Smooth muscle cell (in vitro differentiated cells): ENCODE measurements around the gene TSHZ2. TPM values are rescaled to one million over a fixed set of nuclear protein-coding genes. Genes with fewer than 3 reads are reported as not detected.

Experiments
- DNase-seq: peaks from one replicate; lab custom pipeline; 2025; ENCODE audit not compliant: unreplicated experiment; lab: John Stamatoyannopoulos, UW
- H2AFZ ChIP-seq: fragments of 200-600 bp; sonication (generic); 2 replicates; pipeline ENCODE4 v1.6.0; 2016; ENCODE audit warnings: antibody characterized with exemption, low read depth, mild to moderate bottlenecking
- H3F3A ChIP-seq: fragments of 200-600 bp; sonication (generic); 2 replicates; pipeline ENCODE4 v1.6.0; 2017; ENCODE audit warnings: antibody characterized with exemption, low read depth
- H3K27ac ChIP-seq: fragments of 200-600 bp; sonication (generic); 2 replicates; pipeline ENCODE4 v1.5.1; 2016; ENCODE audit warnings: low read depth, mild to moderate bottlenecking
- H3K27me3 ChIP-seq: fragments of 200-600 bp; sonication (generic); 2 replicates; pipeline ENCODE4 v1.6.1; 2016; ENCODE audit warnings: low read depth, mild to moderate bottlenecking
- H3K36me3 ChIP-seq: fragments of 200-600 bp; sonication (generic); 2 replicates; pipeline ENCODE4 v1.5.1; 2016; ENCODE audit warnings: low read depth
- H3K4me1 ChIP-seq: fragments of 200-600 bp; sonication (generic); 2 replicates; pipeline ENCODE4 v1.5.1; 2016; ENCODE audit warnings: low read depth
- H3K4me2 ChIP-seq: fragments of 200-600 bp; sonication (generic); 2 replicates; pipeline ENCODE4 v1.6.0; 2016; ENCODE audit warnings: mild to moderate bottlenecking
- H3K4me3 ChIP-seq: fragments of 200-600 bp; sonication (generic); 2 replicates; pipeline ENCODE4 v1.5.1; 2016; ENCODE audit warnings: mild to moderate bottlenecking
- H3K79me2 ChIP-seq: fragments of 200-600 bp; sonication (generic); 2 replicates; pipeline ENCODE4 v1.6.0; 2016; ENCODE audit warnings: low read depth, mild to moderate bottlenecking
- H3K9ac ChIP-seq: fragments of 200-600 bp; sonication (generic); 2 replicates; pipeline ENCODE4 v1.6.0; 2016; ENCODE audit warnings: low read depth
- H3K9me3 ChIP-seq: fragments of 200-600 bp; sonication (generic); replicated peaks from 2 replicates; pipeline ENCODE4 v1.5.1; 2016; ENCODE audit warnings: low read depth
- H4K20me1 ChIP-seq: fragments of 200-600 bp; sonication (generic); 2 replicates; pipeline ENCODE4 v1.6.0; 2016; ENCODE audit warnings: low read depth
- WGBS: methylation state at CpG from one replicate; pipeline ENCODE4 v1.1.7; 2016; ENCODE audit warnings: low lambda C conversion rate; 5-methylcytosine and 5-hydroxymethylcytosine counted together
- polyA plus RNA-seq: library from polyadenylated mRNA; unstranded; fragments of >200 nt; fragmentation: Nextera tagmentation; extraction: Ambion mirVana; gene quantifications from 2 replicates; pipeline ENCODE4 v1.2.1, GENCODE V29; 2016
- total RNA-seq: library from RNA; depleted of rRNA; stranded (reverse); fragments of >200 nt; gene quantifications from 2 replicates; pipeline ENCODE4 v1.2.3, GENCODE V29; 2014
- TF ChIP-seq, protein P1 (sequence below): fragments of 200-600 bp; sonication (generic); IDR thresholded peaks from 2 replicates; pipeline ENCODE4 v1.5.1; 2017; ENCODE audit warnings: borderline replicate concordance, mild to moderate bottlenecking, antibody characterized with exemption; ENCODE audit not compliant: insufficient read depth, poor library complexity, severe bottlenecking

Gene TSHZ2
- total and polyA plus RNA-seq, 2 experiments from 2014 or later, result 4.8 to 6.6 TPM

DNA sequence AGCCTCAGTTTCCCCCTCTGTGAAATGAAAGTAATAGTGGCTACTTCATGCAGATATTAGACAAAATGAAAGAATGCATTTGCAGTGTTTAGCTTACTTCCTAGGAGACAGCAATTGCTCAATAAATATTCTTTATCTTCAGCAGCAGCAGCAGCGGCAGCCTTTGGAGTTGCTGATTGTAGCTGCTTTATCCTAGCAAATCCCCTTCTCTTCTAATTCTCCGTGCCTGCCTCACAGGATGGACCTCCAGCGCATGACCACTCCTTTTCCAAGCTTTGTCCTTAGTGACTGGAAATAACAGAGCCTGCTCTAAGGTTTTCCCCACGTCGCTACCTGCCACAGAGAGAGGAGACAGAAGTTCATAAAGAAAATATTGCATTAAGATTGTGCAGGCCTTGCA lies 279.8 kb downstream of the TSHZ2 start:
- Histone ChIP-seq H4K20me1 (no peaks in the 10 kb centered on the region), H3K4me3 (no peak overlapping the region)

DNA sequence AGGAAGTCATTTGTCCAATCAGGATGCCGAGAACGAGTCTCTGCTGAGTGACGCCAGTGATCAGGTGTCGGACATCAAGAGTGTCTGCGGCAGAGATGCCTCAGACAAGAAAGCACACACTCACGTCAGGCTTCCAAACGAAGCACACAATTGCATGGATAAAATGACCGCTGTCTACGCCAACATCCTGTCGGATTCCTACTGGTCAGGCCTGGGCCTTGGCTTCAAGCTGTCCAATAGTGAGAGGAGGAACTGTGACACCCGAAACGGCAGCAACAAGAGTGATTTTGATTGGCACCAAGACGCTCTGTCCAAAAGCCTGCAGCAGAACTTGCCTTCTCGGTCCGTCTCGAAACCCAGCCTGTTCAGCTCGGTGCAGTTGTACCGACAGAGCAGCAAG lies 281.5 kb downstream of the TSHZ2 start:
- H2AFZ ChIP-seq, result no peak overlapping the region
- no peak overlapping the region for H3K9ac ChIP-seq
- H3K4me3 ChIP-seq, result no peak overlapping the region
- WGBS, result 96% methylated on average over 18 of the region's 18 CpGs
- no peak overlapping the region for H3K4me2 ChIP-seq
- H3K27me3 ChIP-seq, result no peaks in the 10 kb centered on the region
- H4K20me1 ChIP-seq, result no peaks in the 10 kb centered on the region
- H3K9me3 ChIP-seq, result no peaks in the 10 kb centered on the region
- H3K79me2 ChIP-seq, result no peaks in the 10 kb centered on the region
- no peaks in the 10 kb centered on the region for H3K36me3 ChIP-seq
- no peak for DNase-seq
- no peaks in the 10 kb centered on the region for H3F3A ChIP-seq
- no peak overlapping the region for H3K27ac ChIP-seq
- TF ChIP-seq, protein P1, sequence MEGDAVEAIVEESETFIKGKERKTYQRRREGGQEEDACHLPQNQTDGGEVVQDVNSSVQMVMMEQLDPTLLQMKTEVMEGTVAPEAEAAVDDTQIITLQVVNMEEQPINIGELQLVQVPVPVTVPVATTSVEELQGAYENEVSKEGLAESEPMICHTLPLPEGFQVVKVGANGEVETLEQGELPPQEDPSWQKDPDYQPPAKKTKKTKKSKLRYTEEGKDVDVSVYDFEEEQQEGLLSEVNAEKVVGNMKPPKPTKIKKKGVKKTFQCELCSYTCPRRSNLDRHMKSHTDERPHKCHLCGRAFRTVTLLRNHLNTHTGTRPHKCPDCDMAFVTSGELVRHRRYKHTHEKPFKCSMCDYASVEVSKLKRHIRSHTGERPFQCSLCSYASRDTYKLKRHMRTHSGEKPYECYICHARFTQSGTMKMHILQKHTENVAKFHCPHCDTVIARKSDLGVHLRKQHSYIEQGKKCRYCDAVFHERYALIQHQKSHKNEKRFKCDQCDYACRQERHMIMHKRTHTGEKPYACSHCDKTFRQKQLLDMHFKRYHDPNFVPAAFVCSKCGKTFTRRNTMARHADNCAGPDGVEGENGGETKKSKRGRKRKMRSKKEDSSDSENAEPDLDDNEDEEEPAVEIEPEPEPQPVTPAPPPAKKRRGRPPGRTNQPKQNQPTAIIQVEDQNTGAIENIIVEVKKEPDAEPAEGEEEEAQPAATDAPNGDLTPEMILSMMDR, result no peak
- H3K4me1 ChIP-seq, result peaks cover 19% of the 10 kb centered on the region

More for the DNA sequence above, 279.8 kb downstream of the TSHZ2 start:
- Histone ChIP-seq H3K36me3 (no peaks in the 10 kb centered on the region), H3K79me2 (no peaks in the 10 kb centered on the region), H3K4me1 (peaks cover 19% of the 10 kb centered on the region), H3K9ac (no peak overlapping the region), H2AFZ (no peak overlapping the region), H3K9me3 (no peaks in the 10 kb centered on the region), H3K27ac (no peak overlapping the region), H3K4me2 (no peak overlapping the region), H3F3A (no peaks in the 10 kb centered on the region), H3K27me3 (no peaks in the 10 kb centered on the region)
- no peak for DNase-seq
- WGBS, result 57% methylated on average over 5 of the region's 5 CpGs
- TF ChIP-seq, protein P1, result no peak

DNA sequence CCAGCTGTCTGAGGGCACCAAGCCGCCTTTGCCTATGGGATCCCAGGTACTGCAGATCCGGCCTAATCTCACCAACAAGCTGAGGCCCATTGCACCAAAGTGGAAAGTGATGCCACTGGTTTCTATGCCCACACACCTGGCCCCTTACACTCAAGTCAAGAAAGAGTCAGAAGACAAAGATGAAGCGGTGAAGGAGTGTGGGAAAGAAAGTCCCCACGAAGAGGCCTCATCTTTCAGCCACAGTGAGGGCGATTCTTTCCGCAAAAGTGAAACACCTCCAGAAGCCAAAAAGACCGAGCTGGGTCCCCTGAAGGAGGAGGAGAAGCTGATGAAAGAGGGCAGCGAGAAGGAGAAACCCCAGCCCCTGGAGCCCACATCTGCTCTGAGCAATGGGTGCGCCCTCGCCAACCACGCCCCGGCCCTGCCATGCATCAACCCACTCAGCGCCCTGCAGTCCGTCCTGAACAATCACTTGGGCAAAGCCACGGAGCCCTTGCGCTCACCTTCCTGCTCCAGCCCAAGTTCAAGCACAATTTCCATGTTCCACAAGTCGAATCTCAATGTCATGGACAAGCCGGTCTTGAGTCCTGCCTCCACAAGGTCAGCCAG lies 283.0 kb downstream of the TSHZ2 start:
- TF ChIP-seq, protein P1, result no peak
- WGBS, result 96% methylated on average over 18 of the region's 18 CpGs

DNA sequence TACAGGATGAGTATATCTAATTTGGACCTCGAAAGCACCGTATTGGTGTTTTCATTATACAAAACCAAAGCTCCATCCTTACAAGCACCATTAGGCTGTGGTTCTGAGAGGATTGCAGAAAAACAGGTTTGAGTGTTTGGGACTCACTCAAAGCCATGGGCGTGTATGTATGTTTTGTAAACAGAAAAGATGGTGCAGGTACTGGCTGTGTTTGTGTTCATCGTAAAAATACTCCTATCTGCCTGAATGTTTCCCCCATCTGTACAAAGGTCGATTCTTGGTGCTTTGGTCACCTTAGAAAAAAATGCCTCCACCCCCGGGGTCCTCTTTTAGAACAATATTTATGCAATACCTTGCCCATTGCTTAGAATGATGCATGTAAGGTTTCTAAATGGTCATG lies 286.6 kb downstream of the TSHZ2 start:
- H3K9ac ChIP-seq, result no peak overlapping the region
- H3K9me3 ChIP-seq, result no peaks in the 10 kb centered on the region
- no peak overlapping the region for H3K4me2 ChIP-seq
- H3F3A ChIP-seq, result no peaks in the 10 kb centered on the region
- TF ChIP-seq, protein P1, result no peak
- no peaks in the 10 kb centered on the region for H4K20me1 ChIP-seq
- no peaks in the 10 kb centered on the region for H3K36me3 ChIP-seq
- 72% methylated on average over 6 of the region's 6 CpGs for WGBS
- H3K79me2 ChIP-seq, result no peaks in the 10 kb centered on the region
- H3K4me3 ChIP-seq, result no peak overlapping the region
- no peaks in the 10 kb centered on the region for H3K27me3 ChIP-seq
- H2AFZ ChIP-seq, result no peak overlapping the region
- no peak overlapping the region for H3K27ac ChIP-seq
- no peaks in the 10 kb centered on the region for H3K4me1 ChIP-seq
- DNase-seq, result no peak

More for the DNA sequence above, 283.0 kb downstream of the TSHZ2 start:
- no peak overlapping the region for H3K4me2 ChIP-seq
- H4K20me1 ChIP-seq, result no peaks in the 10 kb centered on the region
- DNase-seq, result no peak
- no peak overlapping the region for H3K9ac ChIP-seq
- no peaks in the 10 kb centered on the region for H3K9me3 ChIP-seq
- H3K4me3 ChIP-seq, result no peak overlapping the region
- H3K4me1 ChIP-seq, result peaks cover 13% of the 10 kb centered on the region
- H2AFZ ChIP-seq, result no peak overlapping the region
- H3K27me3 ChIP-seq, result no peaks in the 10 kb centered on the region
- no peaks in the 10 kb centered on the region for H3K36me3 ChIP-seq
- H3F3A ChIP-seq, result no peaks in the 10 kb centered on the region
- H3K79me2 ChIP-seq, result no peaks in the 10 kb centered on the region
- H3K27ac ChIP-seq, result no peak overlapping the region
